Keratinocyte (primary cell): Measurements from ENCODE around the gene HYAL3. TPM values are rescaled to one million over a fixed set of nuclear protein-coding genes. Genes with fewer than 3 reads are reported as not detected.
A peak's percentile ranks its signal among the peaks of the same experiment; 100 is the strongest.

Source experiments
- DNase-seq: peaks from one replicate; pipeline ENCODE4 v3.0.0-alpha.2; 2011; ENCODE audit warnings: low read depth, missing footprints, low spot score
- FAIRE-seq: peaks from 2 replicates; lab custom pipeline; 2011; peaks lifted over from hg19 to GRCh38; lab: Jason Lieb, UNC
- H2AFZ ChIP-seq: 2 replicates; pipeline ENCODE4 v1.6.0; 2012; ENCODE audit warnings: low read length, control low read depth, inconsistent platforms; ENCODE audit not compliant: control insufficient read depth
- H3K27ac ChIP-seq: 2 replicates; pipeline ENCODE4 v1.5.1; 2011; ENCODE audit warnings: low read length; ENCODE audit not compliant: control insufficient read depth, insufficient read depth
- H3K27me3 ChIP-seq: 3 replicates; pipeline ENCODE4 v1.6.0; 2011; ENCODE audit warnings: low read length; ENCODE audit not compliant: control insufficient read depth, insufficient read depth; ENCODE audit errors: extremely low read depth
- H3K36me3 ChIP-seq, 2 experiments: 2 replicates in 1 of 2; 3 replicates in 1 of 2; pipeline ENCODE4 v1.5.1; 2011; ENCODE audit warnings: low read length in 2 of 2, mild to moderate bottlenecking in 1 of 2; ENCODE audit not compliant: control insufficient read depth in 2 of 2, insufficient read depth in 2 of 2; ENCODE audit errors: extremely low read depth in 1 of 2
- H3K4me1 ChIP-seq: 3 replicates; pipeline ENCODE4 v1.5.1; 2011; ENCODE audit warnings: low read length; ENCODE audit not compliant: control insufficient read depth, insufficient read depth; ENCODE audit errors: extremely low read depth
- H3K4me2 ChIP-seq: 3 replicates; pipeline ENCODE4 v1.6.0; 2011; ENCODE audit warnings: low read depth, low read length; ENCODE audit not compliant: control insufficient read depth, insufficient read depth; ENCODE audit errors: extremely low read depth
- H3K4me3 ChIP-seq, 3 experiments: fragments of 200-600 bp in 1 of 3; sonication (generic) in 1 of 3; 2 replicates in 2 of 3; 3 replicates in 1 of 3; pipeline ENCODE4 v1.5.1; 2011 to 2016; ENCODE audit warnings: low read length in 3 of 3, mild to moderate bottlenecking in 3 of 3, control low read depth in 2 of 3, inconsistent platforms in 1 of 3, low read depth in 1 of 3, mixed read lengths in 1 of 3, mixed run types in 1 of 3, moderate library complexity in 1 of 3; ENCODE audit not compliant: control insufficient read depth in 2 of 3, insufficient read depth in 2 of 3; ENCODE audit errors: extremely low read depth in 1 of 3
- H3K79me2 ChIP-seq: 2 replicates; pipeline ENCODE4 v1.6.0; 2012; ENCODE audit warnings: low read length; ENCODE audit not compliant: control insufficient read depth, insufficient read depth
- H3K9ac ChIP-seq: 3 replicates; pipeline ENCODE4 v1.6.0; 2011; ENCODE audit warnings: low read length; ENCODE audit not compliant: control insufficient read depth, insufficient read depth; ENCODE audit errors: extremely low read depth
- H3K9me1 ChIP-seq: 3 replicates; pipeline ENCODE4 v1.6.0; 2011; ENCODE audit warnings: low read length; ENCODE audit not compliant: control insufficient read depth, insufficient read depth; ENCODE audit errors: extremely low read depth
- H3K9me3 ChIP-seq: 2 replicates; pipeline ENCODE4 v1.5.1; 2012; ENCODE audit warnings: low read depth, low read length; ENCODE audit not compliant: control insufficient read depth
- H4K20me1 ChIP-seq: 3 replicates; pipeline ENCODE4 v1.6.0; 2011; ENCODE audit warnings: low read length; ENCODE audit not compliant: control insufficient read depth, insufficient read depth; ENCODE audit errors: extremely low read depth
- CTCF ChIP-seq, 3 experiments: IDR thresholded peaks in 1 of 3; conservative IDR thresholded peaks in 1 of 3; optimal IDR thresholded peaks in 1 of 3; 2 replicates in 2 of 3; 3 replicates in 1 of 3; pipeline versions ENCODE3 to v1.5.1; 2011; ENCODE audit warnings: low read length in 3 of 3, mild to moderate bottlenecking in 3 of 3, moderate library complexity in 2 of 3, control low read depth in 1 of 3, inconsistent platforms in 1 of 3; ENCODE audit not compliant: insufficient read depth in 2 of 3; ENCODE audit errors: extremely low read depth in 1 of 3
- EZH2 ChIP-seq: IDR thresholded peaks from one replicate; pipeline ENCODE4 v1.6.1; 2012; ENCODE audit warnings: inconsistent platforms, mild to moderate bottlenecking, low read length, moderate library complexity
- dilution Hi-C: fragments of 300-500 bp; cut with MboI; formaldehyde crosslinking; loops from one replicate; pipeline ENCODE4 v1.7.0; 2020; ENCODE audit warnings: low sequenced_read_pairs; ENCODE audit not compliant: extremely low pct_ligation_motif_present
- polyA plus RNA-seq, 5 experiments: library from polyadenylated mRNA; depleted of rRNA in 3 of 5; stranded (reverse) in 3 of 5; stranded (forward) in 1 of 5; unstranded in 1 of 5; fragments of >200 nt; gene quantifications; 1 replicate in 1 of 5; 2 replicates in 3 of 5; 3 replicates in 1 of 5; pipeline versions ENCODE4 v1.2.1 to v1.2.3, GENCODE V29; 2011 to 2012; ENCODE audit warnings: missing spikeins in 2 of 5, low read depth in 1 of 5, low replicate concordance in 1 of 5

Gene HYAL3
- polyA plus RNA-seq, 1 donor (not counting 4 experiments of a cell fraction or from before 2014, with no cell fraction given), result 6.6 TPM

- peaks cover 58% of the 10 kb centered on the region for H3K4me1 ChIP-seq
- H3K36me3 ChIP-seq, result peaks cover 12 to 35% of the 10 kb centered on the region in 2 experiments
- peak; percentile 17 for FAIRE-seq
Measured at GRCh38 chr3:50248387-50248786, 50.8 kb downstream of the HYAL3 start.

GRCh38 chr3:50246517-50246954 is 52.7 kb downstream of the HYAL3 start:
- peak overlapping the region in 1 of 3 experiments; percentile 61 for H3K4me3 ChIP-seq
- peaks cover 70% of the 10 kb centered on the region for H3K4me1 ChIP-seq
- H2AFZ ChIP-seq, result no peak overlapping the region
- peak; percentile 93 for FAIRE-seq
- peak; percentile 96 for DNase-seq
- H3K9me1 ChIP-seq, result peaks cover 1% of the 10 kb centered on the region
- H3K4me2 ChIP-seq, result peak overlapping the region; percentile 85
- H4K20me1 ChIP-seq, result peaks cover 15% of the 10 kb centered on the region
- dilution Hi-C loops, result no loop called here
- H3K27me3 ChIP-seq, result no peaks in the 10 kb centered on the region
- H3K9me3 ChIP-seq, result no peaks in the 10 kb centered on the region
- TF ChIP-seq CTCF (optimal IDR thresholded peaks at IDR 0.05 in 1 of 3, IDR thresholded peaks at IDR 0.05 in 1 of 3, conservative IDR thresholded peaks at IDR 0.05 in 1 of 3; ENCODE audit: extremely low read depth in 1 of 3, insufficient read depth in 2 of 3, low read length in 3 of 3) (no peak), EZH2 (no peak)
- H3K36me3 ChIP-seq, result peaks cover 13 to 28% of the 10 kb centered on the region in 2 experiments
- peaks cover 82% of the 10 kb centered on the region for H3K79me2 ChIP-seq
- peak overlapping the region; percentile 76 for H3K9ac ChIP-seq
- H3K27ac ChIP-seq, result peak overlapping the region; percentile 86

More at GRCh38 chr3:50248387-50248786, 50.8 kb downstream of the HYAL3 start:
- peaks cover 77% of the 10 kb centered on the region for H3K79me2 ChIP-seq
- peak overlapping the region; percentile 57 for H3K9ac ChIP-seq
- no peak overlapping the region for H2AFZ ChIP-seq
- H4K20me1 ChIP-seq, result peaks cover 15% of the 10 kb centered on the region
- peak overlapping the region; percentile 64 for H3K4me2 ChIP-seq
- H3K27me3 ChIP-seq, result no peaks in the 10 kb centered on the region
- H3K27ac ChIP-seq, result peak overlapping the region; percentile 72
- peaks cover 3% of the 10 kb centered on the region for H3K9me1 ChIP-seq
- TF ChIP-seq EZH2 (no peak), CTCF (optimal IDR thresholded peaks at IDR 0.05 in 1 of 3, IDR thresholded peaks at IDR 0.05 in 1 of 3, conservative IDR thresholded peaks at IDR 0.05 in 1 of 3; ENCODE audit: extremely low read depth in 1 of 3, insufficient read depth in 2 of 3, low read length in 3 of 3) (no peak)
- no peak for DNase-seq
- dilution Hi-C loops, result no loop called here
- peak overlapping the region in 2 of 3 experiments; percentile 3 to 37 for H3K4me3 ChIP-seq
- no peaks in the 10 kb centered on the region for H3K9me3 ChIP-seq
